GM18508 (cell line): ENCODE results near the gene WDFY4.

Experiments used
- ATAC-seq: cut with Tn5 transposase; IDR thresholded peaks from one replicate; pipeline ENCODE4 v1.9.1; 2021; ENCODE audit warnings: moderate number of reproducible peaks; ENCODE audit not compliant: insufficient read depth, unreplicated experiment

Gene WDFY4

GRCh38 chr10:48786606-48787282 lies 102.1 kb downstream of the WDFY4 start:
- no peak for ATAC-seq

GRCh38 chr10:48788554-48788953 lies 103.9 kb downstream of the WDFY4 start:
- ATAC-seq: no peak

GRCh38 chr10:48789486-48790456 lies 105.1 kb downstream of the WDFY4 start:
- ATAC-seq: no peak

- no peak for ATAC-seq
These were observed 105.9 kb downstream of the WDFY4 start for GRCh38 chr10:48790457-48791044.

- ATAC-seq: no peak
These were observed 106.7 kb downstream of the WDFY4 start for GRCh38 chr10:48791267-48791928.

GRCh38 chr10:48792121-48792520 lies 107.4 kb downstream of the WDFY4 start:
- ATAC-seq: no peak

- ATAC-seq: no peak
These were observed 108.0 kb downstream of the WDFY4 start for GRCh38 chr10:48792687-48793096.

- no peak for ATAC-seq
These were observed 109.4 kb downstream of the WDFY4 start for GRCh38 chr10:48794074-48794473.

- no peak for ATAC-seq
These were observed 112.1 kb downstream of the WDFY4 start for GRCh38 chr10:48796713-48797245.

GRCh38 chr10:48797830-48798229 lies 113.2 kb downstream of the WDFY4 start:
- no peak for ATAC-seq

- no peak for ATAC-seq
These were observed 114.0 kb downstream of the WDFY4 start for GRCh38 chr10:48798481-48799254.

GRCh38 chr10:48799341-48800006 lies 114.8 kb downstream of the WDFY4 start:
- no peak for ATAC-seq

GRCh38 chr10:48800007-48800675 lies 115.5 kb downstream of the WDFY4 start:
- ATAC-seq: no peak

GRCh38 chr10:48801001-48801421 lies 116.3 kb downstream of the WDFY4 start:
- ATAC-seq: no peak

- ATAC-seq: peak; percentile 85
These were observed 118.0 kb downstream of the WDFY4 start for GRCh38 chr10:48802611-48803071.

- no peak for ATAC-seq
These were observed 119.3 kb downstream of the WDFY4 start for GRCh38 chr10:48803801-48804584.

GRCh38 chr10:48804740-48805182 lies 120.1 kb downstream of the WDFY4 start:
- no peak for ATAC-seq
